ENCODE data around the gene SGSM1. TPM values are rescaled to one million over a fixed set of nuclear protein-coding genes. Genes with fewer than 3 reads are reported as not detected.

The SGSM1 gene
- total and polyA plus RNA-seq, 10 of the 15 experiments (the other 5 are each of a cell fraction or from before 2014, with no cell fraction given), result not detected

DNA sequence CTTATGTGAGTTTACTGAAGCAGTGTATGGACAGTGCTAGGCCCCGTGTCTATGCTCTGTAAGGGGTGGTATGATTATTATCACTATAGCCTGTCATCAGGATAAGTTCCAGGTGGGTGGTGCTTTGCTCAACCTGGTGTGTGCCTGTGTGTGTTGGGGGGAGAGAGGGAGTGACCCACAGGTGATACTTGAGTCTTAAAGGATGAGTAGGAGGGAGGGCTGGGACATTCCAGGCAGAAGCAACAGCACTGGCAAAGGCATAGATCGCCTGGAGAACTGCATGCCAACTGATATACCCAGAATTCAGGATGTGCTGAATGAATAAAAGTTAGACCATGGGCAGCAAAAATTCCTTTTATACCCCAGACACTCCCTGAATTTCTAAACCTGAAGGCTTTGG, 151.0 kb downstream of the SGSM1 start (continued):
- no peak for TF ChIP-seq MAX (IDR thresholded peaks at IDR 0.05; ENCODE audit: low read depth, low read length)
- no peak for TF ChIP-seq RAD51 (IDR thresholded peaks at IDR 0.05)
- TF ChIP-seq SMC3 (IDR thresholded peaks at IDR 0.05; ENCODE audit: borderline replicate concordance, low read length), result no peak
- no peak for TF ChIP-seq PML (IDR thresholded peaks at IDR 0.05; ENCODE audit: low read length)
- TF ChIP-seq USF1 (IDR thresholded peaks at IDR 0.05; ENCODE audit: borderline replicate concordance, extremely low read length, insufficient read depth, low read depth, low read length), result no peak
- TF ChIP-seq TCF7 (IDR thresholded peaks at IDR 0.05; ENCODE audit: borderline replicate concordance), result no peak
- TF ChIP-seq CHD4 (IDR thresholded peaks at IDR 0.05), result no peak
- TF ChIP-seq MTA3 (IDR thresholded peaks at IDR 0.05; ENCODE audit: borderline replicate concordance, low read length), result no peak
- no peak for TF ChIP-seq NFYA (IDR thresholded peaks at IDR 0.05; ENCODE audit: borderline replicate concordance, low read depth, low read length)
- TF ChIP-seq DPF2 (IDR thresholded peaks at IDR 0.05), result no peak
- no peak for TF ChIP-seq PKNOX1 (IDR thresholded peaks at IDR 0.05)
- no peak for TF ChIP-seq NR2C1 (IDR thresholded peaks at IDR 0.05)

Measured in GM12878 (cell line).